Neutrophil (primary cell): ENCODE measurements around the gene KDM5B.

ENCODE experiments used
- H3K27ac ChIP-seq: fragments of 200-600 bp; sonication (generic); 2 replicates; pipeline ENCODE4 v1.5.1; 2016; ENCODE audit warnings: mild to moderate bottlenecking, moderate library complexity
- H3K27me3 ChIP-seq: fragments of 200-600 bp; sonication (generic); 2 replicates; pipeline ENCODE4 v1.6.0; 2016; ENCODE audit warnings: mild to moderate bottlenecking
- H3K36me3 ChIP-seq: fragments of 200-600 bp; sonication (generic); 2 replicates; pipeline ENCODE4 v1.5.1; 2017
- H3K4me1 ChIP-seq, 2 experiments: fragments of 200-600 bp in 1 of 2; sonication (generic) in 1 of 2; 1 replicate in 1 of 2; 2 replicates in 1 of 2; pipeline versions ENCODE4 v1.5.1 to v1.6.1; 2013 to 2016; ENCODE audit warnings: low read depth in 1 of 2, low read length in 1 of 2, mild to moderate bottlenecking in 1 of 2, moderate library complexity in 1 of 2; ENCODE audit not compliant: control insufficient read depth in 1 of 2, insufficient read depth in 1 of 2
- H3K4me3 ChIP-seq, 2 experiments: fragments of 200-600 bp in 1 of 2; sonication (generic) in 1 of 2; 1 replicate in 1 of 2; 2 replicates in 1 of 2; pipeline ENCODE4 v1.5.1; 2013 to 2016; ENCODE audit warnings: low read depth in 1 of 2, low read length in 1 of 2, mild to moderate bottlenecking in 1 of 2, moderate library complexity in 1 of 2
- H3K9me3 ChIP-seq: fragments of 200-600 bp; sonication (generic); 2 replicates; pipeline ENCODE4 v1.5.1; 2016
- TF ChIP-seq, protein P1 (sequence below): fragments of 200-600 bp; sonication (generic); IDR thresholded peaks from 2 replicates; pipeline ENCODE4 v1.5.1; 2016; ENCODE audit warnings: antibody characterized with exemption

Gene KDM5B

DNA sequence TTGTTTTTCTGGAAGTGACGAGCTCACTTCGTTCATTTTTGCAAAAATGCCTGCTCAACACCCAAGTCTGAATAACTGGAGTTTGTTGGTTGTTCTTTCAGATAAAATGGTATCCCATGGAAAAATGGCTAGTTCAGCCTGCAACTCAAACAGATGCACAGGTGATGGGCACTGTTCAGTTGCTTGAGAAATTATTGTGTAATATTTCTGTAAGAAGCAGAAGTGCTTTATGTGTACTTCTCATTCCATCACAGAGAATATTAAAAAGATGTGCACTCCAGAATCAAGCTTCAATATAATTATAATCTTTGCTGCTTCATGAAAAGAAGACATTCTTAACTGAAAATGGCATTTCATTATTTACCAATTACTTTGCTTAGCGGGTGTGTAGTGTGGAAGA, 107.0 kb downstream of the KDM5B start:
- Histone ChIP-seq H3K27me3 (peaks cover 85% of the 10 kb centered on the region), H3K36me3 (no peaks in the 10 kb centered on the region), H3K4me3 (no peak overlapping the region), H3K27ac (no peak overlapping the region), H3K9me3 (no peaks in the 10 kb centered on the region), H3K4me1 (peaks cover 5 to 8% of the 10 kb centered on the region in 2 experiments)
- TF ChIP-seq, protein P1, sequence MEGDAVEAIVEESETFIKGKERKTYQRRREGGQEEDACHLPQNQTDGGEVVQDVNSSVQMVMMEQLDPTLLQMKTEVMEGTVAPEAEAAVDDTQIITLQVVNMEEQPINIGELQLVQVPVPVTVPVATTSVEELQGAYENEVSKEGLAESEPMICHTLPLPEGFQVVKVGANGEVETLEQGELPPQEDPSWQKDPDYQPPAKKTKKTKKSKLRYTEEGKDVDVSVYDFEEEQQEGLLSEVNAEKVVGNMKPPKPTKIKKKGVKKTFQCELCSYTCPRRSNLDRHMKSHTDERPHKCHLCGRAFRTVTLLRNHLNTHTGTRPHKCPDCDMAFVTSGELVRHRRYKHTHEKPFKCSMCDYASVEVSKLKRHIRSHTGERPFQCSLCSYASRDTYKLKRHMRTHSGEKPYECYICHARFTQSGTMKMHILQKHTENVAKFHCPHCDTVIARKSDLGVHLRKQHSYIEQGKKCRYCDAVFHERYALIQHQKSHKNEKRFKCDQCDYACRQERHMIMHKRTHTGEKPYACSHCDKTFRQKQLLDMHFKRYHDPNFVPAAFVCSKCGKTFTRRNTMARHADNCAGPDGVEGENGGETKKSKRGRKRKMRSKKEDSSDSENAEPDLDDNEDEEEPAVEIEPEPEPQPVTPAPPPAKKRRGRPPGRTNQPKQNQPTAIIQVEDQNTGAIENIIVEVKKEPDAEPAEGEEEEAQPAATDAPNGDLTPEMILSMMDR = no peak

DNA sequence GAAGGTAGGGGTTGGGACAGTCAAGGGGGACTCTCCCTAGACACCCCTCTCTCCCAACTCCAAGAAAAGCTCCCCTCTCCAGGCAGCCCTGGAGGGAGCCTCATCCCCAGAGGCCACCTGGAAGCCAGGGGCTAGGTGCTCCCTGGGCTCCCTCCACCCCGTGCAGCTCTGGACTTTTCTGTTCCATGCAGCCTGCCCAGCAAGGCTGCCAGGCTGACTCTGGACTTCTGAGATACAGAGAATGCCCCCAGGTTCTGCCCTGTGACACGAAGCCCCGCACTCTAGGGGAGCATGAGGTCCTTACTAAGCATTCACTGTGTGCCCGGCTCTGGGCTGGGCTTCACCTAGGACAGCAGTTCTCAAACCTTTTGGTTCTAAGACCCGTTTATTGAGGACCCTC, 108.2 kb downstream of the KDM5B start:
- H3K27ac ChIP-seq = no peak overlapping the region
- TF ChIP-seq, protein P1 = no peak
- peaks cover 85% of the 10 kb centered on the region for H3K27me3 ChIP-seq
- no peak overlapping the region for H3K4me3 ChIP-seq
- no peaks in the 10 kb centered on the region for H3K9me3 ChIP-seq
- peaks cover 5 to 8% of the 10 kb centered on the region in 2 experiments for H3K4me1 ChIP-seq
- no peaks in the 10 kb centered on the region for H3K36me3 ChIP-seq

DNA sequence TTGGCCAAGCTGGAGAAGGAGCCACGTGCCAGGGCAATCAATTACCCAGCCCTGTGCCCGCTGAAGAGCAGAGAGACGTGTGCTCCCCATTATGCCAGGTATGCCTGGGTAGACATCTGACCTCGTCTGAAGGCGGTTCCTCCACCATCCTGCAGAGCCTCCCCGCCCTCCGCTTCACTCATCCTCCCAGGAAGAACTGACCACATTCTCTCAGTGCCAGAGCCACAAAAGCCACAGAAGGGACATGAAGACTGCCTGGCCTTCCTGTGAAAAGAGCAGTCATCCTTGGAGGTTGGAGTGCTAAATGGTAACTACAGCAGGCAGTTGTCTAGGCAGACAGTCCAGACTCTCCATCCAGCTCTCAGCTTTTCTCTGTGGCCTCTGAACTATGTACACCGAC, 109.9 kb downstream of the KDM5B start:
- Histone ChIP-seq H3K9me3 (no peaks in the 10 kb centered on the region), H3K4me3 (no peak overlapping the region), H3K36me3 (no peaks in the 10 kb centered on the region), H3K27me3 (peaks cover 85% of the 10 kb centered on the region), H3K4me1 (no peaks in the 10 kb centered on the region), H3K27ac (no peak overlapping the region)
- TF ChIP-seq, protein P1 = no peak

DNA sequence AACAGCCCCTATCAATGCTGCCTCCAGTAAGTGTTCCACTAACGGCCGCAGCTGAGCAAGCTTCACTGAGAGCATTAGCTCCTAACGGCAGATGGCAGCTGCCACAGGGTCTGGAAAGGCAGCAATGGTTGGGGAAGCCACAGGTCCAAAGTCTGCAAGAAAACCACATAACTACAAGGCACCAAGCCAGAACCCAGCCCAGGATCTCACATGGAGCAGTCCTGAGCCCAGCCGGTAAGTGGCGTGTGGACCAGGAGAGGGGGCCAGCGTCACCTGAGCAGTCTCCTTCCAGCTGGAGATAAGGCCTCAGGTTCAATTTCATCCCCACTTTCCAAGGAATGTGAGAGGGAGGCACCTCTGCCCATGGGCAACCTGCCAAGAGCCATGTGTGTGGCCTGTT, 111.2 kb downstream of the KDM5B start:
- Histone ChIP-seq H3K27me3 (peaks cover 81% of the 10 kb centered on the region), H3K36me3 (no peaks in the 10 kb centered on the region), H3K27ac (no peak overlapping the region), H3K4me1 (no peaks in the 10 kb centered on the region), H3K4me3 (no peak overlapping the region), H3K9me3 (no peaks in the 10 kb centered on the region)
- TF ChIP-seq, protein P1 = no peak

DNA sequence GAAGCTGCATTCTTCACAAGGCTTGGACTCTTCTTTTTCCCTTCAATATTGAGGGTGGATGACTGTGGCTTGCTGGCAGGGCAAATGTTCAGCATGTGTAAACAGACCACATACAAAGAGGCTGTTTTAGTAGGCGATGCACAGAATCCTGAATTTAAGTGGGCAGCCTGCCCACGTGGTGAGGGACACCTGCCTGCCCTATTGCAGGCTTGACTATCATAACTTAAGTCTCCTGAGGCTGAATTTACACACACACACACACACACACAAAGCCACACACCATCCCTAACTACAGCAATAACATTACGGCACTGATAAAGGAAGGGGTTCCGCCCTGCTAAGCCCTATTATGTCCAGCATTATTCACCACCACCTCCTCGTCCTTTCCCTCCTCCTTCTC, 113.9 kb downstream of the KDM5B start:
- TF ChIP-seq, protein P1 = no peak
- Histone ChIP-seq H3K4me3 (no peak overlapping the region), H3K27me3 (peaks cover 90% of the 10 kb centered on the region), H3K4me1 (no peaks in the 10 kb centered on the region), H3K36me3 (no peaks in the 10 kb centered on the region), H3K27ac (no peak overlapping the region), H3K9me3 (no peaks in the 10 kb centered on the region)
